Right lobe of liver (tissue), 6 donors: ENCODE results near the gene EEF1AKMT3. TPM values are rescaled to one million over a fixed set of nuclear protein-coding genes. Genes with fewer than 3 reads are reported as not detected.

ENCODE experiments used
- ATAC-seq, 4 donors: fragments of 200-7000 bp; cut with Tn5 transposase; one replicate each; pipeline ENCODE4 v1.9.1; 2020; ENCODE audit warnings: mild to moderate bottlenecking in 4 of 4, moderate library complexity in 4 of 4
- DNase-seq, 3 donors: peaks; one replicate each; pipeline ENCODE4 v3.0.0-alpha.2; 2020
- H3K27ac ChIP-seq, 3 donors: fragments of 200-600 bp; one replicate each; pipeline ENCODE4 v1.8.0; 2022
- H3K27me3 ChIP-seq, 2 donors: fragments of 200-600 bp; one replicate each; pipeline ENCODE4 v1.8.0; 2022
- H3K36me3 ChIP-seq, 4 donors: fragments of 200-600 bp; sonication (generic) in 1 of 4; one replicate each; pipeline versions ENCODE4 v1.5.1 to v1.8.0; 2017 to 2022; ENCODE audit warnings: control low read depth in 1 of 4
- H3K4me1 ChIP-seq, 4 donors: fragments of 200-600 bp; sonication (generic) in 1 of 4; one replicate each; pipeline versions ENCODE4 v1.5.1 to v1.8.0; 2017 to 2022; ENCODE audit warnings: control low read depth in 1 of 4
- H3K4me3 ChIP-seq, 3 donors: fragments of 200-600 bp; one replicate each; pipeline ENCODE4 v1.8.0; 2022
- H3K9me3 ChIP-seq, 4 donors: fragments of 200-600 bp; sonication (generic) in 1 of 4; one replicate each; pipeline versions ENCODE4 v1.5.1 to v1.8.0; 2017 to 2022; ENCODE audit warnings: control low read depth in 1 of 4
- POLR2A ChIP-seq: fragments of 450-650 bp; IDR thresholded peaks from one replicate; pipeline ENCODE4 v1.6.1; 2017; ENCODE audit warnings: antibody characterized with exemption, mild to moderate bottlenecking
- WGBS: methylation state at CpG from one replicate; pipeline ENCODE4 v1.1.6; 2018; ENCODE audit warnings: low coverage, low lambda C conversion rate; ENCODE audit not compliant: insufficient coverage; ENCODE audit errors: missing lambda C conversion rate; 5-methylcytosine and 5-hydroxymethylcytosine counted together
- intact Hi-C, 2 donors: fragments of 100-400 bp; cut with DNase I; formaldehyde crosslinking; loops; one replicate each; pipeline versions ENCODE4 v1.11.2 to v1.14.1; 2022
- total RNA-seq, 6 experiments: library from RNA; depleted of rRNA in 2 of 6; stranded (reverse); fragments of >200 nt in 2 of 6; fragmentation: NEBNext Ultra II Directional in 3 of 6; extraction: Animal tissue kit (Norgen Biotek cat#: 25700) in 3 of 6; gene quantifications; one replicate each; pipeline versions ENCODE4 v1.1.0 to v1.2.4, GENCODE V29; 2016 to 2023
- TF ChIP-seq, protein P1 (sequence below), 4 donors: fragments of 200-600 bp in 3 of 4; fragments of 450-650 bp in 1 of 4; IDR thresholded peaks; one replicate each; pipeline versions ENCODE4 v1.5.1 to v1.8.0; 2016 to 2022; ENCODE audit warnings: antibody characterized with exemption in 4 of 4, mild to moderate bottlenecking in 2 of 4
- donor health status: DM: no; HTN: yes; CAD: no.
- donor health status: DM: no; HTN: no; CAD: no.
- donor health status: DM: no; HTN: no; CAD: no.
- donor health status: DM: no; HTN: yes; CAD: no.
- donor health status: DM: no; HTN: yes; CAD: no.

EEF1AKMT3 gene
- total RNA-seq, 6 experiments from 2014 or later: 3.2 to 5.5 (median 3.7) TPM

- DNase-seq (peak; percentile 62 to 75 (median 72)), ATAC-seq (peak; percentile 57 to 67 (median 60))
- Histone ChIP-seq H3K36me3 (peaks cover 0 to 25% (median 13%) of the 10 kb centered on the region in 4 donors), H3K27ac (peak overlapping the region; percentile 76 to 94 (median 93)), H3K9me3 (no peaks in the 10 kb centered on the region), H3K27me3 (no peaks in the 10 kb centered on the region), H3K4me1 (peaks cover 0 to 8% (median 0%) of the 10 kb centered on the region in 4 donors), H3K4me3 (peak overlapping the region; percentile 73 to 82 (median 78))
- intact Hi-C loops: no loop called here
- no peak for TF ChIP-seq POLR2A
- TF ChIP-seq, protein P1, sequence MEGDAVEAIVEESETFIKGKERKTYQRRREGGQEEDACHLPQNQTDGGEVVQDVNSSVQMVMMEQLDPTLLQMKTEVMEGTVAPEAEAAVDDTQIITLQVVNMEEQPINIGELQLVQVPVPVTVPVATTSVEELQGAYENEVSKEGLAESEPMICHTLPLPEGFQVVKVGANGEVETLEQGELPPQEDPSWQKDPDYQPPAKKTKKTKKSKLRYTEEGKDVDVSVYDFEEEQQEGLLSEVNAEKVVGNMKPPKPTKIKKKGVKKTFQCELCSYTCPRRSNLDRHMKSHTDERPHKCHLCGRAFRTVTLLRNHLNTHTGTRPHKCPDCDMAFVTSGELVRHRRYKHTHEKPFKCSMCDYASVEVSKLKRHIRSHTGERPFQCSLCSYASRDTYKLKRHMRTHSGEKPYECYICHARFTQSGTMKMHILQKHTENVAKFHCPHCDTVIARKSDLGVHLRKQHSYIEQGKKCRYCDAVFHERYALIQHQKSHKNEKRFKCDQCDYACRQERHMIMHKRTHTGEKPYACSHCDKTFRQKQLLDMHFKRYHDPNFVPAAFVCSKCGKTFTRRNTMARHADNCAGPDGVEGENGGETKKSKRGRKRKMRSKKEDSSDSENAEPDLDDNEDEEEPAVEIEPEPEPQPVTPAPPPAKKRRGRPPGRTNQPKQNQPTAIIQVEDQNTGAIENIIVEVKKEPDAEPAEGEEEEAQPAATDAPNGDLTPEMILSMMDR (IDR thresholded peaks at IDR 0.05): no peak
- 13% methylated on average over 18 of the region's 21 CpGs for WGBS
Measured at GRCh38 chr12:57744194-57744776, 28.1 kb upstream of the EEF1AKMT3 start.

DNA sequence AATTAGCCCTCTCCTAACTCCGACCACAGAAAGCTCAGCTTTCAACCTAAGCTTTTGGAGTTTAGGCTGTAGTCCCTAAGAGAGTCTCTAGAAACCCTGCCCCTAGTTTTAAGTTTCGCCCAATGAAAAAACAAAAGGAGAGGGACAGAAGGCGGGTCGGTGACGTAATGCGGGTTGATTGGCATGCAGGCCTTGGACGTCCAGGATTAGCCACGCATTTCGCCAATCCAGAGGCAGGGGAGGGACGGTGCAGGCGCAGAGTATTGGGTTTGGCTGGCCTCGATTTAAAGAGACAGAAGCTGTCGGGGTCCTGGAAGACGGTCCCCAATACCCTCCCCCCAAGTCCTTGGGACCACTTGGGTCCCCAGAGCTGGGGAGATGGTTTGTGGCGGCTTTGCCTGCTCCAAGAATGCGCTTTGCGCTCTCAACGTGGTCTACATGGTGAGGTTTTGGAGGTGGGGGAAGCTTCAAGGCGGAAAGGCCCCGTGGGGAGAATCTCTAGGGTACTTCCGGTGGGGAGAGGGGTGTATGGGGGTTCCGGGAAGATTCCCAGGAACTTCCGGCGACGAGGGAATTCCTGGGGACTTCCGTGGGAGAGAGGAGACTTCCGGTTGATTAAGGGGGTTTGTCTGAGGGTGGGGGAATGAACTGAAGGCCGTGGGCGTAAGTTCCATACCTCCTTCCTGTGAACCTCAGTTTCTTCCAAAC lies 27.5 kb upstream of the EEF1AKMT3 start, which contains the start of gene TSPAN31:
Gene TSPAN31 (plus strand): TSS at position 263 of the 708 bp plus-strand sequence. CDS start 116 bp downstream, at position 379.
- H3K4me1 ChIP-seq: peaks cover 0 to 8% (median 0%) of the 10 kb centered on the region in 4 donors
- H3K36me3 ChIP-seq: peaks cover 0 to 25% (median 13%) of the 10 kb centered on the region in 4 donors
- H3K4me3 ChIP-seq: peak within 1 kb of the TSS; percentile 73 to 82 (median 78)
- H3K9me3 ChIP-seq: no peaks in the 10 kb centered on the region
- no peaks in the 10 kb centered on the region for H3K27me3 ChIP-seq
- ATAC-seq (peak; percentile 91 to 96 (median 95)), DNase-seq (peak; percentile 96 to 98 (median 97))
- under 1% methylated on average over 22 of the region's 29 CpGs for WGBS
- intact Hi-C loops: no loop called here
- peak within 1 kb of the TSS; percentile 76 to 94 (median 93) for H3K27ac ChIP-seq
- peak; percentile 56 for TF ChIP-seq POLR2A
- TF ChIP-seq, protein P1 (IDR thresholded peaks at IDR 0.05): no peak

- intact Hi-C loops: no loop called here
- Histone ChIP-seq H3K4me3 (peak overlapping the region; percentile 73 to 82 (median 78)), H3K9me3 (no peaks in the 10 kb centered on the region), H3K4me1 (peaks cover 0 to 8% (median 0%) of the 10 kb centered on the region in 4 donors), H3K36me3 (peaks cover 0 to 25% (median 13%) of the 10 kb centered on the region in 4 donors), H3K27ac (peak overlapping the region; percentile 76 to 94 (median 93)), H3K27me3 (no peaks in the 10 kb centered on the region)
- WGBS: 51% methylated on average over 4 of the region's 8 CpGs
- TF ChIP-seq, protein P1 (IDR thresholded peaks at IDR 0.05): no peak
- no peak for TF ChIP-seq POLR2A
- DNase-seq: no peak
- peak; percentile 1 to 4 (median 1) for ATAC-seq
Measured at GRCh38 chr12:57745485-57745881, 26.9 kb upstream of the EEF1AKMT3 start.

GRCh38 chr12:57746025-57746424 lies 26.4 kb upstream of the EEF1AKMT3 start:
- H3K27ac ChIP-seq: no peak overlapping the region
- intact Hi-C loops: no loop called here
- 83% methylated on average over 3 of the region's 3 CpGs for WGBS
- H3K9me3 ChIP-seq: no peaks in the 10 kb centered on the region
- TF ChIP-seq, protein P1 (IDR thresholded peaks at IDR 0.05): no peak
- TF ChIP-seq POLR2A: no peak
- no peaks in the 10 kb centered on the region for H3K27me3 ChIP-seq
- H3K36me3 ChIP-seq: peaks cover 0 to 25% (median 13%) of the 10 kb centered on the region in 4 donors
- DNase-seq (no peak), ATAC-seq (no peak)
- peaks cover 0 to 8% (median under 1%) of the 10 kb centered on the region in 4 donors for H3K4me1 ChIP-seq
- no peak overlapping the region for H3K4me3 ChIP-seq
